ENCODE results near the gene LRRC15.

LRRC15 gene

DNA sequence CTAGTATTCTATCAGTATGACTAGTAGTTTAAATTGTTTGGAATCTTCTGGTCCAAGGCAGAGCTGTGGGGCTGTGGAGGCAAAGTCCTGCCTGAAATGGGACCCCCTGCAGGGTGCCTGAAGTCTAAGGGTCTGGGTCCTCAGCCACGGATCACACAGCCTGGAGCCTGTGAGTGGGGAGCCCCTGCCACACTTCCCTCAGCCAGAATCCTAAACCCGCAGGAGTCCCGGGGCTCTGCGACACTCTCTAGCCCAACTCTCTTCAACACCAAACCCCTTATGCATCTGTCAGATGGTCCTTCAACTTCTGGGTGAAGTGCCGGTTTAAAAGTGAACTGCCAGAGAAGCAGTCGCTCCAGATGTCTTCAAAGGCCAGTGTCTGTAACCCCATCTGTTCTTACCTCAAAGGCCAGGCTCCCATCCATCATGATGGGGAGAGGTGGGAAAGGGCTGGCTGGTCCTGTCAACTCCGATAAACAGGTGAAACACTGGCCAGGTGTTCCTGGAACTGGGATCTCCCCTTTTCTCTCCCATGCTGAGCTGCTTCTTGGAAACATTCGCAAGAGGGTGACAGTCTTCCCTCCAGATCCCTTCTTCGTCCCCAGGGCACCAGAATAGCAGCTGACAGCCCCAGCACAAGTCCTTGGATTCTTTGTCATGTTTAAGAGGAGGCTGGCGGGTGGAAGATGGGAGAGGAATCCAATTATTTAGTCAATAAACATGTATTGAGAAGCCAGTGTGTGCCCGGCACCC, 64.0 kb downstream of the LRRC15 start:
- DNase-seq (ENCODE audit: low read depth in 2 of 3, low spot score in 1 of 3), result no peak

Data from stimulated activated CD4-positive, alpha-beta T cell treated with anti-CD3 and anti-CD28 coated beads, Interleukin-12 subunit alpha, Interleukin-12 subunit beta, amount 100 ng/mL, for 48 hours (primary cell).